Activated CD4-positive, alpha-beta memory T cell treated with anti-CD3 and anti-CD28 coated beads, Interleukin-2, amount 10 ng/mL, durations not matched to agents 7 days and 5 days (primary cell): Measurements from ENCODE around the gene SLC35F3. TPM values are rescaled to one million over a fixed set of nuclear protein-coding genes. Genes with fewer than 3 reads are reported as not detected.
"Not testable (repeated sequence)": the region's sequence is repeated elsewhere in the genome, so short reads cannot be mapped to it uniquely, and the experiment has no call there.

Experiments used
- CTCF ChIA-PET: fragments of 350-600 bp; sonication (Branson Sonifier 250); formaldehyde crosslinking; loops from one replicate; lab custom pipeline; 2021; ENCODE audit warnings: antibody characterized with exemption, inconsistent platforms; lab: Charles Lee
- POLR2A ChIA-PET: fragments of 350-600 bp; sonication (Branson Sonifier 250); formaldehyde crosslinking; loops from one replicate; lab custom pipeline; 2021; ENCODE audit warnings: antibody characterized with exemption; lab: Charles Lee
- DNase-seq: peaks from one replicate; pipeline ENCODE4 v3.0.0-alpha.2; 2020
- H3K27ac Mint-ChIP-seq: one replicate; pipeline ENCODE4 v1.8.0; 2021; ENCODE audit warnings: mild to moderate bottlenecking, mixed read lengths
- H3K27me3 Mint-ChIP-seq: one replicate; pipeline ENCODE4 v1.8.0; 2021; ENCODE audit warnings: mixed read lengths
- H3K36me3 Mint-ChIP-seq: one replicate; pipeline ENCODE4 v1.8.0; 2021; ENCODE audit warnings: low read depth, mixed read lengths
- H3K4me1 Mint-ChIP-seq: one replicate; pipeline ENCODE4 v1.8.0; 2021; ENCODE audit warnings: mixed read lengths
- H3K4me3 Mint-ChIP-seq: one replicate; pipeline ENCODE4 v1.8.0; 2021; ENCODE audit warnings: mild to moderate bottlenecking, mixed read lengths
- H3K9me3 Mint-ChIP-seq: one replicate; pipeline ENCODE4 v1.8.0; 2021; ENCODE audit warnings: mixed read lengths
- total RNA-seq, 2 experiments: library from RNA; stranded (reverse); gene quantifications; one replicate each; pipeline ENCODE4 v1.2.3, GENCODE V29; 2021

Gene SLC35F3
- total RNA-seq, 2 experiments from 2014 or later, result 10.7 to 11.3 TPM

GRCh38 chr1:234240680-234241079 is 336.2 kb downstream of the SLC35F3 start:
- ChIA-PET CTCF (interaction anchor here (1.5 kb wide), 1 partner anchor 28 kb away, joined by 4 read pairs; no protein-coding TSS in a partner anchor), POLR2A (no interaction called here)
- Mint-ChIP-seq H3K27me3 (no peaks in the 10 kb centered on the region), H3K4me3 (no peak overlapping the region), H3K9me3 (no peaks in the 10 kb centered on the region), H3K36me3 (peaks cover 32% of the 10 kb centered on the region), H3K4me1 (peaks cover 49% of the 10 kb centered on the region), H3K27ac (no peak overlapping the region)
- DNase-seq, result no peak

DNA sequence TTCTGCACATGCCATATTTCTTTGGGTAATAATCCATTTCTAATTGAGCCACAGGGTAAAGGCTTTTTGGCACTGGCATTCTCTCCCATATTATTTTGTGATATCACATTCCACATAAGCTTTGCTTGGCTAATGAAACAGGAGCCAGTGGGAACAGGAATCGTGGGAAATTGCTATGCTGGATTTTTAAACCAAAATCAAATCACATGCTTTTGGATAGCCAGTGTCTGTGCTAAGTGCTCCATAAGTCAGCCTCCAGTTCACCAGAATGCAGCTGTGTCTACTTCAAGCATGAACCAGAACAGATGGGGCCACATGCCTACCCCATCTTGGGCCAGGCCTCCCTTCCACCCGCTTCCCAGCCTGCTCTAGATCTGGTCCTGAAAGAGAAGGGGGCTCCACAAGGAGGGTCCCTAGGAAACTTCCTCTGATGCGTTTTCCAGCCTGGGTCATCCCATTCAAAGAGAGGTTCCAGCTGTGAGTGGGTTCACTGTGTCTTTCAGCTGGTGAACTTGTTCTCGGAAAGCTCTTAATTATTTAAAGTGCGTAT is 337.5 kb downstream of the SLC35F3 start:
- ChIA-PET POLR2A (interaction anchor here (1.4 kb wide), 1 partner anchor 11 kb away, joined by 5 read pairs; no protein-coding TSS in a partner anchor), CTCF (interaction anchor here (1.1 to 2.6 kb wide), 2 partner anchors 11 to 29 kb away, joined by 3 to 8 read pairs; no protein-coding TSS in a partner anchor)
- no peak for DNase-seq
- no peak overlapping the region for H3K27ac Mint-ChIP-seq
- H3K9me3 Mint-ChIP-seq, result peaks cover 5% of the 10 kb centered on the region
- peaks cover 56% of the 10 kb centered on the region for H3K4me1 Mint-ChIP-seq
- H3K4me3 Mint-ChIP-seq, result no peak overlapping the region
- H3K36me3 Mint-ChIP-seq, result peaks cover 39% of the 10 kb centered on the region
- H3K27me3 Mint-ChIP-seq, result no peaks in the 10 kb centered on the region

- Mint-ChIP-seq H3K4me1 (peaks cover 44% of the 10 kb centered on the region), H3K36me3 (peaks cover 38% of the 10 kb centered on the region), H3K27ac (peak overlapping the region; percentile 13), H3K4me3 (no peak overlapping the region), H3K9me3 (peaks cover 16% of the 10 kb centered on the region), H3K27me3 (no peaks in the 10 kb centered on the region)
- POLR2A ChIA-PET, result interaction anchor here (0.6 to 1.4 kb wide), 4 partner anchors 13 to 66 kb away, joined by 3 to 5 read pairs (median 3); no protein-coding TSS in a partner anchor
- CTCF ChIA-PET, result interaction anchor here (0.8 to 2.6 kb wide), 3 partner anchors 10 to 31 kb away, joined by 3 to 8 read pairs (median 4); no protein-coding TSS in a partner anchor
- DNase-seq, result no peak
Measured at GRCh38 chr1:234243521-234244260, 339.2 kb downstream of the SLC35F3 start.

DNA sequence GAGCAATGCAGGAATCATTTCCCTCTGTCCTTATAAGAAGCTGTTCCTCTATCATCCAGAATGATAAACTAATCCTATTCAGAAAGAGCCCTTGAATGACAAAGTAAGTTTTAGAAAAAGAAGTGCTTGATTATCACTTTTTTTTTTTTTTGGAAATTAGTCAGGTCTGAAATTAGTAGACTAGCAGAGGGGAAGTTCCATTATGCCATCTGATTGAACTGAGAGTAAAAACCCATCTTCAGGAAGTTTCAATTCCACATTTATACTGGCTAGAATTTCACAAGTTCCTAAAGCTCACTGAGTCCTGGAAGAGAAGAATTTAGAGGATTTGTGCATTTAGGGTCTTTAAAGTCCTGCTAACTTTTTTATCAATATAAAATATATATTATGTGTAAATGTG is 340.0 kb downstream of the SLC35F3 start:
- POLR2A ChIA-PET, result interaction anchor here (0.6 to 0.9 kb wide), 2 partner anchors 47 to 65 kb away, joined by 3 read pairs; no protein-coding TSS in a partner anchor
- DNase-seq, result no peak
- Mint-ChIP-seq H3K4me3 (no peak overlapping the region), H3K27ac (no peak overlapping the region), H3K9me3 (peaks cover 18% of the 10 kb centered on the region), H3K27me3 (no peaks in the 10 kb centered on the region), H3K36me3 (peaks cover 34% of the 10 kb centered on the region), H3K4me1 (peaks cover 44% of the 10 kb centered on the region)
- CTCF ChIA-PET, result interaction anchor here (1.8 to 2.6 kb wide), 3 partner anchors 15 to 66 kb away, joined by 4 to 8 read pairs (median 4); no protein-coding TSS in a partner anchor

GRCh38 chr1:234246638-234247116 is 342.2 kb downstream of the SLC35F3 start:
- Mint-ChIP-seq H3K36me3 (peaks cover 25% of the 10 kb centered on the region), H3K27ac (peak overlapping the region; percentile 51), H3K9me3 (peaks cover 18% of the 10 kb centered on the region), H3K4me3 (no peak overlapping the region), H3K4me1 (peaks cover 44% of the 10 kb centered on the region), H3K27me3 (no peaks in the 10 kb centered on the region)
- ChIA-PET POLR2A (no interaction called here), CTCF (no interaction called here)
- no peak for DNase-seq

GRCh38 chr1:234247746-234248145 is 343.3 kb downstream of the SLC35F3 start:
- H3K36me3 Mint-ChIP-seq, result peaks cover 20% of the 10 kb centered on the region
- H3K27me3 Mint-ChIP-seq, H3K27ac Mint-ChIP-seq, CTCF ChIA-PET, H3K4me3 Mint-ChIP-seq, POLR2A ChIA-PET, DNase-seq: not testable (repeated sequence)
- peaks cover 42% of the 10 kb centered on the region for H3K4me1 Mint-ChIP-seq
- peaks cover 18% of the 10 kb centered on the region for H3K9me3 Mint-ChIP-seq

DNA sequence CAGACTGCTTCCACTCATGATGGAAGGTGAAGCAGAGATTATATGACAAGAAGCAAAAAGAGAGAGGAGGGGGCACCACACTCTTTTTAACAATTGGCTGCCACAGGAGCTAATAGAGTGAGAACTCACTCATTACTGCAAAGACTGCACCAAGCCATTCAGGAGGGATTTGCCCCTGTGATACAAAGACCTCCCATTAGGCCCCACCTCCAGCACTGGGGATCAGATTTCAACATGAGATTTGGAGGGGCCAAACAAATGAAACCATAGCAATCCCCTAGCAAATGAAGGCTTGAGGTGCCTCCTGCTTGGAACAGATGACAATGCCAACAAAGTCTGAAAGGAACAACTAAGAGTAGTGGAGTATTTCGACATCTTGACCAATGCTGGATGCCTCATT is 346.3 kb downstream of the SLC35F3 start:
- Mint-ChIP-seq H3K27me3 (peaks cover 4% of the 10 kb centered on the region), H3K27ac (no peak overlapping the region), H3K4me3 (no peak overlapping the region), H3K36me3 (peaks cover 26% of the 10 kb centered on the region), H3K4me1 (peaks cover 16% of the 10 kb centered on the region), H3K9me3 (peaks cover 18% of the 10 kb centered on the region)
- POLR2A ChIA-PET, result no interaction called here
- DNase-seq, result no peak
- CTCF ChIA-PET, result interaction anchor here (1.1 kb wide), 1 partner anchor 37 kb away, joined by 3 read pairs; no protein-coding TSS in a partner anchor

- ChIA-PET CTCF (no interaction called here), POLR2A (no interaction called here)
- H3K4me3 Mint-ChIP-seq, result no peak overlapping the region
- peaks cover 4% of the 10 kb centered on the region for H3K27me3 Mint-ChIP-seq
- peaks cover 5% of the 10 kb centered on the region for H3K4me1 Mint-ChIP-seq
- H3K9me3 Mint-ChIP-seq, result peaks cover 5% of the 10 kb centered on the region
- H3K27ac Mint-ChIP-seq, result no peak overlapping the region
- H3K36me3 Mint-ChIP-seq, result peaks cover 24% of the 10 kb centered on the region
- no peak for DNase-seq
Measured at GRCh38 chr1:234253732-234254131, 349.3 kb downstream of the SLC35F3 start.

GRCh38 chr1:234256359-234256758 is 351.9 kb downstream of the SLC35F3 start:
- CTCF ChIA-PET, result no interaction called here
- Mint-ChIP-seq H3K27ac (no peak overlapping the region), H3K9me3 (peaks cover 6% of the 10 kb centered on the region), H3K27me3 (peaks cover 4% of the 10 kb centered on the region), H3K4me1 (peaks cover 20% of the 10 kb centered on the region), H3K36me3 (peaks cover 24% of the 10 kb centered on the region), H3K4me3 (no peak overlapping the region)
- DNase-seq, result no peak
- POLR2A ChIA-PET, result no interaction called here

DNA sequence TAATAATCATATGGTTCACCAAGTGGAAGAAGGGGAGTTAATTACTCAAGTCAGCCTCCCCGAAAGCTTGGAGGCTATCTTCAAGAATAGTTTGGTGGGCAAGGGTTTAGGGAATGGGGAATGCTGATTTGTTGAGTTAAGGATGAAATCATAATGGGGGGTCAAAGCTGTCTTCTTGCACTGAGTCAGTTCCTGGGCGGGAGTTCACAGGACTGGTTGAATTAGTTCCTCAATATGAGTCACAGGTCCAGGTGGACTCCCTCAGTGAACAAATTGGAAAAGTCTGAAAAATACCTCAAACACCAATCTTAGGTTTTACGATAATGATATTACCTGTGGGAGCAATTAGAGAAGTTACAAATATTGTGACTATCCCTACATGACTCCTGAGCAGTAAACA is 353.6 kb downstream of the SLC35F3 start:
- POLR2A ChIA-PET, result no interaction called here
- Mint-ChIP-seq H3K4me1 (peaks cover 24% of the 10 kb centered on the region), H3K4me3 (no peak overlapping the region), H3K27me3 (peaks cover 4% of the 10 kb centered on the region), H3K27ac (no peak overlapping the region), H3K36me3 (peaks cover 24% of the 10 kb centered on the region), H3K9me3 (peaks cover 6% of the 10 kb centered on the region)
- no peak for DNase-seq
- CTCF ChIA-PET, result interaction anchor here (2.0 kb wide), 1 partner anchor 45 kb away, joined by 5 read pairs; no protein-coding TSS in a partner anchor

- H3K36me3 Mint-ChIP-seq, result peaks cover 28% of the 10 kb centered on the region
- peaks cover 6% of the 10 kb centered on the region for H3K9me3 Mint-ChIP-seq
- H3K27me3 Mint-ChIP-seq, result no peaks in the 10 kb centered on the region
- DNase-seq, result peak; percentile 33
- H3K4me3 Mint-ChIP-seq, result no peak overlapping the region
- ChIA-PET CTCF (interaction anchor here (1.7 kb wide), 1 partner anchor 50 kb away, joined by 5 read pairs; no protein-coding TSS in a partner anchor), POLR2A (no interaction called here)
- peaks cover 24% of the 10 kb centered on the region for H3K4me1 Mint-ChIP-seq
- peak overlapping the region; percentile 59 for H3K27ac Mint-ChIP-seq
Measured at GRCh38 chr1:234260578-234260977, 356.1 kb downstream of the SLC35F3 start.

- DNase-seq, result no peak
- Mint-ChIP-seq H3K27ac (no peak overlapping the region), H3K9me3 (peaks cover 6% of the 10 kb centered on the region), H3K4me1 (peaks cover 21% of the 10 kb centered on the region), H3K27me3 (no peaks in the 10 kb centered on the region), H3K4me3 (no peak overlapping the region), H3K36me3 (peaks cover 36% of the 10 kb centered on the region)
- ChIA-PET POLR2A (no interaction called here), CTCF (no interaction called here)
Measured at GRCh38 chr1:234261545-234261944, 357.1 kb downstream of the SLC35F3 start.
